DND-41 (cell line): ENCODE results near the gene THBS1.

Experiments
- EZH2 ChIP-seq: IDR thresholded peaks from 3 replicates; pipeline ENCODE4 v1.6.1; 2012; ENCODE audit warnings: borderline replicate concordance, low read depth, mild to moderate bottlenecking, moderate library complexity, low read length, inconsistent platforms; ENCODE audit not compliant: severe bottlenecking
- TF ChIP-seq, protein P1 (sequence below): IDR thresholded peaks from 2 replicates; pipeline ENCODE4 v1.5.1; 2012; ENCODE audit warnings: borderline replicate concordance, low read length, moderate library complexity, mild to moderate bottlenecking; ENCODE audit not compliant: poor library complexity, severe bottlenecking; ENCODE audit errors: extremely low read depth

DNA sequence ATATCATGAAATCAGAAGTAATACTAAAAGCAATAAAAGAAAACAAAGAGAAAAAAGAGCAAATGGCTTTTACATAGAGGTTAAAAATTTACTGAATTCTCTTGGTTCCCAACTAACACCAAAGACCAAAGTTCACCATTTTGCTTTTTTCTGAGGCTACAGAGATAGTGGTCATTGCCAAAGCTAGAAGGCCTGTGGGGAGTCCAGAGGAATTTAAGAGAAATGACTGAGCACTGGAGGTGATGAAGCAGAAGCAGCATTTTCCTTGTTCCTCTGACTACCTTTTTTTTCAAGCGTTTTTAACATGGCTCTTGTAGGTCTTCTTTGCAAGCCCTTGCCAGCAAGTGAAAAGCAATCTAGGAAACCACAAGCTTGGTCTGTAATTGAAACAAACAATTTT lies 58.2 kb downstream of the THBS1 start:
- TF ChIP-seq, protein P1, sequence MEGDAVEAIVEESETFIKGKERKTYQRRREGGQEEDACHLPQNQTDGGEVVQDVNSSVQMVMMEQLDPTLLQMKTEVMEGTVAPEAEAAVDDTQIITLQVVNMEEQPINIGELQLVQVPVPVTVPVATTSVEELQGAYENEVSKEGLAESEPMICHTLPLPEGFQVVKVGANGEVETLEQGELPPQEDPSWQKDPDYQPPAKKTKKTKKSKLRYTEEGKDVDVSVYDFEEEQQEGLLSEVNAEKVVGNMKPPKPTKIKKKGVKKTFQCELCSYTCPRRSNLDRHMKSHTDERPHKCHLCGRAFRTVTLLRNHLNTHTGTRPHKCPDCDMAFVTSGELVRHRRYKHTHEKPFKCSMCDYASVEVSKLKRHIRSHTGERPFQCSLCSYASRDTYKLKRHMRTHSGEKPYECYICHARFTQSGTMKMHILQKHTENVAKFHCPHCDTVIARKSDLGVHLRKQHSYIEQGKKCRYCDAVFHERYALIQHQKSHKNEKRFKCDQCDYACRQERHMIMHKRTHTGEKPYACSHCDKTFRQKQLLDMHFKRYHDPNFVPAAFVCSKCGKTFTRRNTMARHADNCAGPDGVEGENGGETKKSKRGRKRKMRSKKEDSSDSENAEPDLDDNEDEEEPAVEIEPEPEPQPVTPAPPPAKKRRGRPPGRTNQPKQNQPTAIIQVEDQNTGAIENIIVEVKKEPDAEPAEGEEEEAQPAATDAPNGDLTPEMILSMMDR = no peak
- no peak for TF ChIP-seq EZH2
